GM19240 (cell line): ENCODE results near the gene TPST1.
"Not testable (repeated sequence)": the region's sequence is repeated elsewhere in the genome, so short reads cannot be mapped to it uniquely, and the experiment has no call there.

ENCODE experiments used
- DNase-seq: peaks from one replicate; pipeline ENCODE4 v3.0.0; 2011; ENCODE audit warnings: low spot score; ENCODE audit not compliant: insufficient read length

The TPST1 gene

GRCh38 chr7:66188645-66189044 is 16.5 kb upstream of the TPST1 start:
- DNase-seq, result no peak

- no peak for DNase-seq
These were observed 15.2 kb upstream of the TPST1 start for GRCh38 chr7:66189695-66190503.

GRCh38 chr7:66190504-66190857 is 14.7 kb upstream of the TPST1 start:
- DNase-seq, result no peak

GRCh38 chr7:66193146-66193725 is 11.9 kb upstream of the TPST1 start:
- no peak for DNase-seq

GRCh38 chr7:66198469-66198868 is 6.7 kb upstream of the TPST1 start:
- DNase-seq, result no peak

GRCh38 chr7:66198956-66199355 is 6.2 kb upstream of the TPST1 start:
- DNase-seq, result no peak

- no peak for DNase-seq
These were observed 2.7 kb upstream of the TPST1 start for GRCh38 chr7:66202441-66202840.

GRCh38 chr7:66205741-66206090 is 582 bp downstream of the TPST1 start:
- no peak for DNase-seq

- DNase-seq, result no peak
These were observed 1.2 kb downstream of the TPST1 start for GRCh38 chr7:66206119-66206933.

- no peak for DNase-seq
These were observed 1.8 kb downstream of the TPST1 start for GRCh38 chr7:66206934-66207240.

GRCh38 chr7:66207540-66207939 is 2.4 kb downstream of the TPST1 start:
- no peak for DNase-seq

- DNase-seq, result no peak
These were observed 6.3 kb downstream of the TPST1 start for GRCh38 chr7:66211429-66211828.

GRCh38 chr7:66213637-66214036 is 8.5 kb downstream of the TPST1 start:
- no peak for DNase-seq

GRCh38 chr7:66216687-66217086 is 11.6 kb downstream of the TPST1 start:
- no peak for DNase-seq

- no peak for DNase-seq
These were observed 14.7 kb downstream of the TPST1 start for GRCh38 chr7:66219805-66220204.

GRCh38 chr7:66221442-66221841 is 16.3 kb downstream of the TPST1 start:
- no peak for DNase-seq

GRCh38 chr7:66227808-66228207 is 22.7 kb downstream of the TPST1 start:
- DNase-seq, result no peak

GRCh38 chr7:66231326-66232216 is 26.4 kb downstream of the TPST1 start:
- DNase-seq, result not testable (repeated sequence)

- no peak for DNase-seq
These were observed 28.5 kb downstream of the TPST1 start for GRCh38 chr7:66233638-66234037.

- no peak for DNase-seq
These were observed 31.7 kb downstream of the TPST1 start for GRCh38 chr7:66236713-66237303.
